GM23338 (cell line): ENCODE measurements around the gene ANKRD53.

ENCODE experiments used
- EZH2phosphoT487 ChIP-seq: fragments of 200-600 bp; sonication (generic); IDR thresholded peaks from one replicate; pipeline ENCODE4 v1.8.1; 2018; ENCODE audit warnings: antibody characterized with exemption; ENCODE audit not compliant: unreplicated experiment
- POLR2AphosphoS5 ChIP-seq: IDR thresholded peaks from 2 replicates; pipeline ENCODE4 v1.6.1; 2016; ENCODE audit warnings: antibody characterized with exemption, low read depth
- TF ChIP-seq, protein P1 (sequence below), 2 experiments: fragments of 200-600 bp in 1 of 2; sonication (generic) in 1 of 2; conservative IDR thresholded peaks; 2 replicates each; pipeline versions ENCODE4 v1.5.1 to v1.6.1; 2016 to 2017; ENCODE audit warnings: antibody characterized with exemption in 2 of 2, low read depth in 2 of 2, mild to moderate bottlenecking in 2 of 2, moderate library complexity in 1 of 2
- TF ChIP-seq, protein P2 (sequence below): fragments of 250-450 bp; sonication (Bioruptor Pico); IDR thresholded peaks from 2 replicates; pipeline ENCODE4 v1.5.0; 2020; ENCODE audit warnings: mild to moderate bottlenecking, moderate library complexity

DNA sequence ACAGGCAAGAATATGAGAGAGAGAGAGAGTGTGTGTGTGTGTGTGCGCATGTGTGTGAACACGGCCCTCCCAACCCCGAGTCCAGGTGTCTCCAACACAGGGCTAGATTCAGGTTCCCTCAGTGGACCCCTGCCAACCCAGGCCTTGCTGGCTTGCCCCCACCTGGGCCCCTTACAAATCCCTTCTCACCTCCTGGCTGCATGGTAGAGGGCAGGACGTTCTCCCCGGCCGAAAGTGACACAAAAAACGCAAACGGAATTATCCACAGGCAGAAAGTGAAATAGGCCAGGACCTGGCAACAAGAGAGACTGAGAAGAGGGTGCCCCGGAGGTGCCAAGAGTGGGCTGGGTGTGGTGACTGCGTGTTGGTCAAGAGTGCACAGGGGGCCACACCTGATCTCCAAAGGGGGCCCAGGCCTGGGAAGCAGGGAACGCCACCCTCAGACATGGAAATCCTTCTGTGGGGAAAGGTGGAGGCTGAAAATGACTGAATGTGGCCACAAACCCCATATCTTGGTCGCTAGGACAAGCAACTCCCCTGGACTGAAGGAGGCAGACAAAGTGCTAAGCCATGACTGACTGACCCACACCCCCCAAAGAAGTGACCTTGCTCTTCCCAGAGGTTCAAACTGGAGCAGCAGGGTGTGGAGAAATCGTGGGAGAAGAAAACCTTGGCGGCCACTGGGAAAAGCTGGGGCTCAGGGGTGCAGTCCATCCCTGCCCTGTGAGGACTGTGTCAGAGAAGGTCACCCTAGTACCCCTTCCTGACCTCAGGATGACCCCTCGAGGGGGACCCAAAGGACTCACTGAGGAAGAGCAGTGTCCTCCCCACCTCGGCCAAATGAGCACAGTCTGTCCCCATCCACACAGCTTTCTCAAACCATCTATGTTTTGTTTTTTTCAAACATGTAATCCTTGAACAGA is 10.6 kb downstream of the ANKRD53 start:
- TF ChIP-seq, protein P1, sequence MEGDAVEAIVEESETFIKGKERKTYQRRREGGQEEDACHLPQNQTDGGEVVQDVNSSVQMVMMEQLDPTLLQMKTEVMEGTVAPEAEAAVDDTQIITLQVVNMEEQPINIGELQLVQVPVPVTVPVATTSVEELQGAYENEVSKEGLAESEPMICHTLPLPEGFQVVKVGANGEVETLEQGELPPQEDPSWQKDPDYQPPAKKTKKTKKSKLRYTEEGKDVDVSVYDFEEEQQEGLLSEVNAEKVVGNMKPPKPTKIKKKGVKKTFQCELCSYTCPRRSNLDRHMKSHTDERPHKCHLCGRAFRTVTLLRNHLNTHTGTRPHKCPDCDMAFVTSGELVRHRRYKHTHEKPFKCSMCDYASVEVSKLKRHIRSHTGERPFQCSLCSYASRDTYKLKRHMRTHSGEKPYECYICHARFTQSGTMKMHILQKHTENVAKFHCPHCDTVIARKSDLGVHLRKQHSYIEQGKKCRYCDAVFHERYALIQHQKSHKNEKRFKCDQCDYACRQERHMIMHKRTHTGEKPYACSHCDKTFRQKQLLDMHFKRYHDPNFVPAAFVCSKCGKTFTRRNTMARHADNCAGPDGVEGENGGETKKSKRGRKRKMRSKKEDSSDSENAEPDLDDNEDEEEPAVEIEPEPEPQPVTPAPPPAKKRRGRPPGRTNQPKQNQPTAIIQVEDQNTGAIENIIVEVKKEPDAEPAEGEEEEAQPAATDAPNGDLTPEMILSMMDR (conservative IDR thresholded peaks at IDR 0.05; ENCODE audit: low read depth in 2 of 2) = no peak
- TF ChIP-seq, protein P2, sequence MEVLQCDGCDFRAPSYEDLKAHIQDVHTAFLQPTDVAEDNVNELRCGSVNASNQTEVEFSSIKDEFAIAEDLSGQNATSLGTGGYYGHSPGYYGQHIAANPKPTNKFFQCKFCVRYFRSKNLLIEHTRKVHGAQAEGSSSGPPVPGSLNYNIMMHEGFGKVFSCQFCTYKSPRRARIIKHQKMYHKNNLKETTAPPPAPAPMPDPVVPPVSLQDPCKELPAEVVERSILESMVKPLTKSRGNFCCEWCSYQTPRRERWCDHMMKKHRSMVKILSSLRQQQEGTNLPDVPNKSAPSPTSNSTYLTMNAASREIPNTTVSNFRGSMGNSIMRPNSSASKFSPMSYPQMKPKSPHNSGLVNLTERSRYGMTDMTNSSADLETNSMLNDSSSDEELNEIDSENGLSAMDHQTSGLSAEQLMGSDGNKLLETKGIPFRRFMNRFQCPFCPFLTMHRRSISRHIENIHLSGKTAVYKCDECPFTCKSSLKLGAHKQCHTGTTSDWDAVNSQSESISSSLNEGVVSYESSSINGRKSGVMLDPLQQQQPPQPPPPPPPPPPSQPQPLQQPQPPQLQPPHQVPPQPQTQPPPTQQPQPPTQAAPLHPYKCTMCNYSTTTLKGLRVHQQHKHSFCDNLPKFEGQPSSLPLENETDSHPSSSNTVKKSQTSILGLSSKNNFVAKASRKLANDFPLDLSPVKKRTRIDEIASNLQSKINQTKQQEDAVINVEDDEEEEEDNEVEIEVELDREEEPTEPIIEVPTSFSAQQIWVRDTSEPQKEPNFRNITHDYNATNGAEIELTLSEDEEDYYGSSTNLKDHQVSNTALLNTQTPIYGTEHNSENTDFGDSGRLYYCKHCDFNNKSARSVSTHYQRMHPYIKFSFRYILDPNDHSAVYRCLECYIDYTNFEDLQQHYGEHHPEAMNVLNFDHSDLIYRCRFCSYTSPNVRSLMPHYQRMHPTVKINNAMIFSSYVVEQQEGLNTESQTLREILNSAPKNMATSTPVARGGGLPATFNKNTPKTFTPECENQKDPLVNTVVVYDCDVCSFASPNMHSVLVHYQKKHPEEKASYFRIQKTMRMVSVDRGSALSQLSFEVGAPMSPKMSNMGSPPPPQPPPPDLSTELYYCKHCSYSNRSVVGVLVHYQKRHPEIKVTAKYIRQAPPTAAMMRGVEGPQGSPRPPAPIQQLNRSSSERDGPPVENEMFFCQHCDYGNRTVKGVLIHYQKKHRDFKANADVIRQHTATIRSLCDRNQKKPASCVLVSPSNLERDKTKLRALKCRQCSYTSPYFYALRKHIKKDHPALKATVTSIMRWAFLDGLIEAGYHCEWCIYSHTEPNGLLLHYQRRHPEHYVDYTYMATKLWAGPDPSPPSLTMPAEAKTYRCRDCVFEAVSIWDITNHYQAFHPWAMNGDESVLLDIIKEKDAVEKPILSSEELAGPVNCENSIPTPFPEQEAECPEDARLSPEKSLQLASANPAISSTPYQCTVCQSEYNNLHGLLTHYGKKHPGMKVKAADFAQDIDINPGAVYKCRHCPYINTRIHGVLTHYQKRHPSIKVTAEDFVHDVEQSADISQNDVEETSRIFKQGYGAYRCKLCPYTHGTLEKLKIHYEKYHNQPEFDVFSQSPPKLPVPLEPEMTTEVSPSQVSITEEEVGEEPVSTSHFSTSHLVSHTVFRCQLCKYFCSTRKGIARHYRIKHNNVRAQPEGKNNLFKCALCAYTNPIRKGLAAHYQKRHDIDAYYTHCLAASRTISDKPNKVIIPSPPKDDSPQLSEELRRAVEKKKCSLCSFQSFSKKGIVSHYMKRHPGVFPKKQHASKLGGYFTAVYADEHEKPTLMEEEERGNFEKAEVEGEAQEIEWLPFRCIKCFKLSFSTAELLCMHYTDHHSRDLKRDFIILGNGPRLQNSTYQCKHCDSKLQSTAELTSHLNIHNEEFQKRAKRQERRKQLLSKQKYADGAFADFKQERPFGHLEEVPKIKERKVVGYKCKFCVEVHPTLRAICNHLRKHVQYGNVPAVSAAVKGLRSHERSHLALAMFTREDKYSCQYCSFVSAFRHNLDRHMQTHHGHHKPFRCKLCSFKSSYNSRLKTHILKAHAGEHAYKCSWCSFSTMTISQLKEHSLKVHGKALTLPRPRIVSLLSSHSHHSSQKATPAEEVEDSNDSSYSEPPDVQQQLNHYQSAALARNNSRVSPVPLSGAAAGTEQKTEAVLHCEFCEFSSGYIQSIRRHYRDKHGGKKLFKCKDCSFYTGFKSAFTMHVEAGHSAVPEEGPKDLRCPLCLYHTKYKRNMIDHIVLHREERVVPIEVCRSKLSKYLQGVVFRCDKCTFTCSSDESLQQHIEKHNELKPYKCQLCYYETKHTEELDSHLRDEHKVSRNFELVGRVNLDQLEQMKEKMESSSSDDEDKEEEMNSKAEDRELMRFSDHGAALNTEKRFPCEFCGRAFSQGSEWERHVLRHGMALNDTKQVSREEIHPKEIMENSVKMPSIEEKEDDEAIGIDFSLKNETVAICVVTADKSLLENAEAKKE (CRISPR knock-in tag) = no peak
- TF ChIP-seq EZH2phosphoT487 = no peak
- TF ChIP-seq POLR2AphosphoS5 = no peak
